Measurements from ENCODE around the gene HJURP.

Gene HJURP

GRCh38 chr2:233871432-233871831, 17.1 kb upstream of the HJURP start:
- DNase-seq: no peak
- Histone ChIP-seq H3K4me3 (ENCODE audit: low read depth, low read length) (no peak overlapping the region), H3K4me1 (no peaks in the 10 kb centered on the region), H3K9me3 (no peaks in the 10 kb centered on the region), H3K27me3 (no peaks in the 10 kb centered on the region), H3K36me3 (peaks cover 6% of the 10 kb centered on the region)
- TF ChIP-seq CTCF (IDR thresholded peaks at IDR 0.05; ENCODE audit: low read depth, low read length): no peak

DNA sequence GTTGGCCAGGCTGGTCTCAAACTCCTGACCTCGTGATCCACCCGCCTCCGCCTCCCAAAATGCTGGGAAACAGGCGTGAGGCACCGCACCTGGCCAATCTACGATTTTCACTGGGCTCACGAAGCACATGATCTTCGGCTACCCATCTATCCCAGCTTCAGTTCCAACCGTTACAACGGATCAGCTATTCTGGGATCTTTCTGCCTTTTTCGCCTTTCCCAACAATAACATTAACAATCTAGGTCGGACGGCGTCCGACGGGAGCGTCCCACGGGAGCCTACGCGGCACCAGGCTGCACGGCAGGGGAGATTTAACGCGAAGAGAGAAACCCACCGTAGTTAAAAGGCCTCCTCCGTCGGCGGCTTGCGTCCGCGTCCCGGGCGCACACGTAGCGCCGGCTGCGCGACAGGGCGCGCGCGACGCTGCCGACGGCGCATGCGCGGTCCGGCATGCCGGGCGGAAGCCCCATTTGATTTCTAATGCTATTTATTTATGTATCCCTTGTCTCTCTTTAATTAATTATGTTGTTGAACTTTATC, 13.7 kb upstream of the HJURP start, which contains the start of gene MSL3B:
Gene MSL3B (minus strand): TSS at position 394 of the 540 bp plus-strand sequence.
- peak within 1 kb of the TSS; percentile 69 for H3K4me3 ChIP-seq (ENCODE audit: low read depth, low read length)
- TF ChIP-seq CTCF (IDR thresholded peaks at IDR 0.05; ENCODE audit: low read depth, low read length): no peak
- peaks cover 12% of the 10 kb centered on the region for H3K36me3 ChIP-seq
- DNase-seq: peak; percentile 77
- H3K4me1 ChIP-seq: no peaks in the 10 kb centered on the region
- H3K27me3 ChIP-seq: no peaks in the 10 kb centered on the region
- no peaks in the 10 kb centered on the region for H3K9me3 ChIP-seq

DNA sequence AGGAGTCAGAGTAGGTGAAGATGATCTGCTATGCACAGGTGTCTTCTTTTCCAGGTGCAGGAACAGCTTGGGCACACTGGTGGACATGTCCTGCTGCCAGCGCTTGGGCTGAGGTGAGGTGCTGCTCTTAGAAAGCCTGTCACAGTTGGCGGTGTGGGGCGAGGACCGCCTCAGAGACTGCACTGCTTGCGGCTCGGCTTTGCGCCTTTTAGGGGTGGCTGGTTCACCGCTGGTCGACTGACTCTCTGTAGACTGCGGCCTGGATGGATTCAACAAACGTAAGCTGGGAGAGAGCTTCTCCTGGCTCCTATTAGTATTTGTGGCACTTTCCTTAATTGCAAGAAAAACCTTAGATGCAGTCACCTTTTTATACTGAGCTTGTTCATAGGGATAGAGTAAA, 12.1 kb upstream of the HJURP start:
- Histone ChIP-seq H3K4me1 (no peaks in the 10 kb centered on the region), H3K4me3 (ENCODE audit: low read depth, low read length) (no peak overlapping the region), H3K36me3 (peaks cover 12% of the 10 kb centered on the region), H3K27me3 (no peaks in the 10 kb centered on the region), H3K9me3 (no peaks in the 10 kb centered on the region)
- TF ChIP-seq CTCF (IDR thresholded peaks at IDR 0.05; ENCODE audit: low read depth, low read length): no peak
- DNase-seq: no peak

- Histone ChIP-seq H3K27me3 (no peaks in the 10 kb centered on the region), H3K4me1 (no peaks in the 10 kb centered on the region), H3K9me3 (no peaks in the 10 kb centered on the region), H3K36me3 (peaks cover 12% of the 10 kb centered on the region), H3K4me3 (ENCODE audit: low read depth, low read length) (no peak overlapping the region)
- peak; percentile 61 for TF ChIP-seq CTCF (IDR thresholded peaks at IDR 0.05; ENCODE audit: low read depth, low read length)
- peak; percentile 31 for DNase-seq
These were observed 11.5 kb upstream of the HJURP start for GRCh38 chr2:233865838-233866237.

- Histone ChIP-seq H3K9me3 (no peaks in the 10 kb centered on the region), H3K27me3 (no peaks in the 10 kb centered on the region), H3K4me3 (ENCODE audit: low read depth, low read length) (no peak overlapping the region), H3K4me1 (no peaks in the 10 kb centered on the region), H3K36me3 (peaks cover 12% of the 10 kb centered on the region)
- no peak for DNase-seq
- TF ChIP-seq CTCF (IDR thresholded peaks at IDR 0.05; ENCODE audit: low read depth, low read length): no peak
These were observed 8.0 kb upstream of the HJURP start for GRCh38 chr2:233862261-233862768.

GRCh38 chr2:233858331-233858730, 4.0 kb upstream of the HJURP start:
- Histone ChIP-seq H3K27me3 (no peaks in the 10 kb centered on the region), H3K4me3 (ENCODE audit: low read depth, low read length) (no peak overlapping the region), H3K4me1 (no peaks in the 10 kb centered on the region), H3K36me3 (peaks cover 3% of the 10 kb centered on the region; the same call in 1 of the 2 replicates), H3K9me3 (no peaks in the 10 kb centered on the region)
- DNase-seq: no peak
- TF ChIP-seq CTCF (IDR thresholded peaks at IDR 0.05; ENCODE audit: low read depth, low read length): no peak
